ENCODE measurements around the gene KIF26B. TPM values are rescaled to one million over a fixed set of nuclear protein-coding genes. Genes with fewer than 3 reads are reported as not detected.
A peak's percentile ranks its signal among the peaks of the same experiment; 100 is the strongest.
"Not testable (repeated sequence)": the region's sequence is repeated elsewhere in the genome, so short reads cannot be mapped to it uniquely, and the experiment has no call there.

The KIF26B gene
- total RNA-seq, 2 experiments from 2014 or later: not detected

GRCh38 chr1:245671966-245672767 lies 517.4 kb downstream of the KIF26B start:
- no peaks in the 10 kb centered on the region for H4K20me1 ChIP-seq (ENCODE audit: insufficient read depth, low read length)
- H2AFZ ChIP-seq (ENCODE audit: low read length): no peak overlapping the region
- DNase-seq (ENCODE audit: low spot score): no peak
- no peak overlapping the region for H3K4me3 ChIP-seq (ENCODE audit: low read depth, low read length, poor library complexity, severe bottlenecking)
- no TSS peak for BruUV-seq (replicated peaks)
- no peaks in the 10 kb centered on the region for H3K79me2 ChIP-seq (ENCODE audit: insufficient read depth, low read depth, low read length)
- intact Hi-C loops (cut with micrococcal nuclease; ENCODE audit: unreplicated experiment): no loop called here
- TF ChIP-seq EZH2phosphoT487 (IDR thresholded peaks at IDR 0.05; ENCODE audit: borderline replicate concordance, low read depth, low read length): no peak
- TF ChIP-seq CTCF (conservative IDR thresholded peaks at IDR 0.05; ENCODE audit: low read length): no peak
- ChIA-PET CTCF (ENCODE audit: unreplicated experiment) (no interaction called here), POLR2A (interaction anchor here (0.6 kb wide), 1 partner anchor 18 kb away, joined by 3 read pairs; no protein-coding TSS in a partner anchor)
- no peaks in the 10 kb centered on the region for H3K9me3 ChIP-seq (ENCODE audit: low read length)
- no peaks in the 10 kb centered on the region for H3K9me2 ChIP-seq (ENCODE audit: insufficient read depth, low read length)
- H3K4me1 ChIP-seq (ENCODE audit: insufficient read depth, low read length, poor library complexity, severe bottlenecking): peaks cover 33% of the 10 kb centered on the region
- H3K4me2 ChIP-seq (ENCODE audit: low read length): no peak overlapping the region
- H3K36me3 ChIP-seq (ENCODE audit: insufficient read depth, low read length): no peaks in the 10 kb centered on the region
- H3K27ac ChIP-seq (ENCODE audit: low read depth, low read length, poor library complexity, severe bottlenecking): no peak overlapping the region

- H3K79me2 ChIP-seq (ENCODE audit: insufficient read depth, low read depth, low read length); intact Hi-C loops (cut with micrococcal nuclease; ENCODE audit: unreplicated experiment); H3K36me3 ChIP-seq (ENCODE audit: insufficient read depth, low read length); DNase-seq (ENCODE audit: low spot score); H3K9me3 ChIP-seq (ENCODE audit: low read length); H3K9me2 ChIP-seq (ENCODE audit: insufficient read depth, low read length); H4K20me1 ChIP-seq (ENCODE audit: insufficient read depth, low read length); BruUV-seq (replicated peaks): not testable (repeated sequence)
- Histone ChIP-seq H3K4me2 (ENCODE audit: low read length) (peak overlapping the region; percentile 60), H2AFZ (ENCODE audit: low read length) (peak overlapping the region; percentile 80; the same call in 1 of the 2 replicates), H3K4me1 (ENCODE audit: insufficient read depth, low read length, poor library complexity, severe bottlenecking) (peaks cover 33% of the 10 kb centered on the region), H3K27ac (ENCODE audit: low read depth, low read length, poor library complexity, severe bottlenecking) (peak overlapping the region; percentile 72), H3K4me3 (ENCODE audit: low read depth, low read length, poor library complexity, severe bottlenecking) (peak overlapping the region; percentile 31)
- CTCF ChIA-PET (ENCODE audit: unreplicated experiment): interaction anchor here (1.1 kb wide), 1 partner anchor 138 kb away, joined by 4 read pairs; no protein-coding TSS in a partner anchor
- POLR2A ChIA-PET: interaction anchor here (0.6 kb wide), 1 partner anchor 19 kb away, joined by 3 read pairs; no protein-coding TSS in a partner anchor
Measured at GRCh38 chr1:245672836-245673656, 518.3 kb downstream of the KIF26B start.

- peak overlapping the region; percentile 31 for H3K4me3 ChIP-seq (ENCODE audit: low read depth, low read length, poor library complexity, severe bottlenecking)
- H3K79me2 ChIP-seq (ENCODE audit: insufficient read depth, low read depth, low read length): no peaks in the 10 kb centered on the region
- ChIA-PET POLR2A (interaction anchor here (0.6 to 0.9 kb wide), 3 partner anchors 273 to 1023 kb away, joined by 3 read pairs; no protein-coding TSS in a partner anchor), CTCF (ENCODE audit: unreplicated experiment) (interaction anchor here (1.1 kb wide), 1 partner anchor 137 kb away, joined by 4 read pairs; no protein-coding TSS in a partner anchor)
- H3K27ac ChIP-seq (ENCODE audit: low read depth, low read length, poor library complexity, severe bottlenecking): peak overlapping the region; percentile 72
- no peaks in the 10 kb centered on the region for H3K9me2 ChIP-seq (ENCODE audit: insufficient read depth, low read length)
- no peaks in the 10 kb centered on the region for H3K9me3 ChIP-seq (ENCODE audit: low read length)
- peak overlapping the region; percentile 60 for H3K4me2 ChIP-seq (ENCODE audit: low read length)
- peak; percentile 83 for DNase-seq (ENCODE audit: low spot score)
- H2AFZ ChIP-seq (ENCODE audit: low read length): peak overlapping the region; percentile 80; the same call in 1 of the 2 replicates
- H3K36me3 ChIP-seq (ENCODE audit: insufficient read depth, low read length): no peaks in the 10 kb centered on the region
- no peaks in the 10 kb centered on the region for H4K20me1 ChIP-seq (ENCODE audit: insufficient read depth, low read length)
- intact Hi-C loops (cut with micrococcal nuclease; ENCODE audit: unreplicated experiment): loop anchor here (2.0 kb wide), 1 partner anchor 135 kb away; no protein-coding TSS in a partner anchor
- BruUV-seq (replicated peaks): no TSS peak
- TF ChIP-seq CTCF (conservative IDR thresholded peaks at IDR 0.05; ENCODE audit: low read length): no peak; the same call in 1 of the 2 replicates
- no peak for TF ChIP-seq EZH2phosphoT487 (IDR thresholded peaks at IDR 0.05; ENCODE audit: borderline replicate concordance, low read depth, low read length)
- peaks cover 33% of the 10 kb centered on the region for H3K4me1 ChIP-seq (ENCODE audit: insufficient read depth, low read length, poor library complexity, severe bottlenecking)
Measured at GRCh38 chr1:245673881-245674414, 519.2 kb downstream of the KIF26B start.

Measured in OCI-LY7 (cell line).